ENCODE measurements around the gene CPSF4.
"Not testable (repeated sequence)": the region's sequence is repeated elsewhere in the genome, so short reads cannot be mapped to it uniquely, and the experiment has no call there.

Gene CPSF4

DNA sequence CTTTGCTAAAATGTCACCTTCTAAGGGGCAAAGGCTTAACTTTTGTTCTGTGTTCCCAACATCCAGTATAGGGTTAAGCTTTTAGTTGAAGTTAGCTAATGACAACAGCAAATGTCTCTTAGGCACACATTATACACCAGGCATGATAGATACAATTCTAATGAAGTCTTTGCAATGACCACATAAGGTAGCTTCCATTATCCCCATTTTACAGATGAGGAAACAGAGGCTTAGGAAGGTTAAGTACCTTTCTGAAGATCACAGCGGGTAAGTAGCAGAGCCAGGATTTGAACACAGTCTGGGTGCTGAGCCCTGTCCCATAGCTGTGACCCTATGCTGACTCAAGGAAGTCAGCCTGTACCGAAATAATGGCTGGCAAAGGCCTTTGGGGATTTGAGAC lies 28.1 kb upstream of the CPSF4 start:
- Histone ChIP-seq H2AFZ (ENCODE audit: low read depth, low read length, severe bottlenecking) (no peak overlapping the region), H3K9me3 (ENCODE audit: insufficient read depth, low read length) (no peaks in the 10 kb centered on the region), H3K4me3 (ENCODE audit: insufficient read depth, low read length, poor library complexity, severe bottlenecking) (no peak overlapping the region), H3K9ac (ENCODE audit: low read length) (0 out of 2 replicates have a peak overlapping the region, but pooled peaks have one; percentile 95), H4K20me1 (ENCODE audit: low read depth, low read length) (no peaks in the 10 kb centered on the region; the same call in 1 of the 2 replicates), H3K27me3 (ENCODE audit: low read length) (no peaks in the 10 kb centered on the region), H3K27ac (ENCODE audit: low read depth, low read length) (no peak overlapping the region), H3K36me3 (ENCODE audit: low read length) (peaks cover 17% of the 10 kb centered on the region; the same call in 1 of the 2 replicates), H3K4me2 (ENCODE audit: low read depth, low read length, poor library complexity, severe bottlenecking) (peak overlapping the region; percentile 85), H3F3A (ENCODE audit: insufficient read depth) (peaks cover 10% of the 10 kb centered on the region; the same call in 1 of the 2 replicates), H3K9me2 (replicated peaks; ENCODE audit: insufficient read depth, low read length) (no peaks in the 10 kb centered on the region), H3K79me2 (ENCODE audit: insufficient read depth, low read length) (peaks cover 55% of the 10 kb centered on the region)
- no peak for TF ChIP-seq EZH2phosphoT487 (conservative IDR thresholded peaks at IDR 0.05; ENCODE audit: low read length)
- no peak for TF ChIP-seq CTCF (IDR thresholded peaks at IDR 0.05; ENCODE audit: insufficient read depth, low read length, poor library complexity, severe bottlenecking)

DNA sequence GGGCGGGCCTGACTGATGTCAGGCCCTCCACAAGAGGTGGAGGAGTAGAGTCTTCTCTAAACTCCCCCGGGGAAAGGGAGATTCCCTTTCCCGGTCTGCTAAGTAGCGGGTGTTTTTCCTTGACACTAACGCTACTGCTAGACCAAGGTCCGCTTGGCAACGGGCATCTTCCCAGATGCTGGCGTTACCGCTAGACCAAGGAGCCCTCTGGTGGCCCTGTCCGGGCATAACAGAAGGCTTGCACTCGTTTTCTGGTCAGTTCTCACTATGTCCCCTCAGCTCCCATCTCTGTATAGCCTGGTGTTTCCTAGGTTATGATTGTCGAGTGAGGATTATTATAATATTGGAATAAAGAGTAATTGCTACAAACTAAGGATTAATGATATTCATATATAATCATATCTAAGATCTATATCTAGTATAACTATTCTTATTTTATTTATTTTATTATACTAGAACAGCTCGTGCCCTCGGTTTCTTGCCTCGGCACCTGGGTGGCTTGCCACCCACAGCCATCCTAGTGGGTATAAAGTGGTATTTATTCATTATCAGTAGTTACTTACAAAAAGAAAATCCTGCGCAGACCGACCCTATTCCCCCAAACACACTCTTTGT lies 23.1 kb upstream of the CPSF4 start:
- not testable (repeated sequence) for H4K20me1 ChIP-seq (ENCODE audit: low read depth, low read length); H2AFZ ChIP-seq (ENCODE audit: low read depth, low read length, severe bottlenecking); H3K4me2 ChIP-seq (ENCODE audit: low read depth, low read length, poor library complexity, severe bottlenecking); H3K9ac ChIP-seq (ENCODE audit: low read length); H3K27me3 ChIP-seq (ENCODE audit: low read length); H3K27ac ChIP-seq (ENCODE audit: low read depth, low read length); H3K9me3 ChIP-seq (ENCODE audit: insufficient read depth, low read length); H3F3A ChIP-seq (ENCODE audit: insufficient read depth); H3K9me2 ChIP-seq (replicated peaks; ENCODE audit: insufficient read depth, low read length); H3K79me2 ChIP-seq (ENCODE audit: insufficient read depth, low read length); H3K4me3 ChIP-seq (ENCODE audit: insufficient read depth, low read length, poor library complexity, severe bottlenecking)
- H3K36me3 ChIP-seq (ENCODE audit: low read length), result peaks cover 22% of the 10 kb centered on the region; the same call in 1 of the 2 replicates
- TF ChIP-seq CTCF (IDR thresholded peaks at IDR 0.05; ENCODE audit: insufficient read depth, low read length, poor library complexity, severe bottlenecking), result peak; percentile 39

DNA sequence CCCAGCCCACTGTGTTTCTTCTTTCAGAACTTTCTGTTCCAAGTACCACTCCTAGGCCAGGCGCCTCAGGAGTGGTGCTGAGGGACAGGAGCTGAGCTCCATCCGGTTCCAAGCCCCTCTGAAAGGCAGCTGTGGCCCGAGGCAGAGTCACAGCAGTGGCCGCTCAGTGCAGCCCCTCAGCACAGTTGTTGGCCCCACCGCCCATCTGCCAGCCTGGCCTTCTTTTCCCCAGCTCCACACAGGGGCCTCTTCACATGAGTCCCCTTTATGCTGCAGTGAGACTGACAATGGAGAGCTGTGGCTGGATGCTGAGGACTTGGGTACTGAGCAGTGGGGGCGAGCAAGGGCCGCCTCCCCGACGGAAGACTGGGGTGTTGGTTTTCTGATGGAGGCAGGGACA lies 20.5 kb upstream of the CPSF4 start:
- H3K27me3 ChIP-seq (ENCODE audit: low read length), result no peaks in the 10 kb centered on the region
- no peak overlapping the region for H3K4me2 ChIP-seq (ENCODE audit: low read depth, low read length, poor library complexity, severe bottlenecking)
- no peak overlapping the region for H3K9ac ChIP-seq (ENCODE audit: low read length)
- H3K4me3 ChIP-seq (ENCODE audit: insufficient read depth, low read length, poor library complexity, severe bottlenecking), result no peak overlapping the region
- TF ChIP-seq CTCF (IDR thresholded peaks at IDR 0.05; ENCODE audit: insufficient read depth, low read length, poor library complexity, severe bottlenecking), result no peak
- no peak for TF ChIP-seq EZH2phosphoT487 (conservative IDR thresholded peaks at IDR 0.05; ENCODE audit: low read length)
- H2AFZ ChIP-seq (ENCODE audit: low read depth, low read length, severe bottlenecking), result no peak overlapping the region
- H3K79me2 ChIP-seq (ENCODE audit: insufficient read depth, low read length), result no peaks in the 10 kb centered on the region
- H3K9me2 ChIP-seq (replicated peaks; ENCODE audit: insufficient read depth, low read length), result no peaks in the 10 kb centered on the region
- peaks cover 11% of the 10 kb centered on the region; the same call in 1 of the 2 replicates for H3K36me3 ChIP-seq (ENCODE audit: low read length)
- H3K27ac ChIP-seq (ENCODE audit: low read depth, low read length), result no peak overlapping the region
- no peaks in the 10 kb centered on the region for H4K20me1 ChIP-seq (ENCODE audit: low read depth, low read length)
- no peaks in the 10 kb centered on the region for H3K9me3 ChIP-seq (ENCODE audit: insufficient read depth, low read length)
- H3F3A ChIP-seq (ENCODE audit: insufficient read depth), result peaks cover 15% of the 10 kb centered on the region; the same call in 1 of the 2 replicates
